Cerebellar cortex (tissue), 1 donor: ENCODE results near the gene USP46.

Experiments
- DNase-seq: peaks from one replicate; pipeline ENCODE4 v3.0.0-alpha.2; 2015; ENCODE audit warnings: low spot score

The USP46 gene

DNA sequence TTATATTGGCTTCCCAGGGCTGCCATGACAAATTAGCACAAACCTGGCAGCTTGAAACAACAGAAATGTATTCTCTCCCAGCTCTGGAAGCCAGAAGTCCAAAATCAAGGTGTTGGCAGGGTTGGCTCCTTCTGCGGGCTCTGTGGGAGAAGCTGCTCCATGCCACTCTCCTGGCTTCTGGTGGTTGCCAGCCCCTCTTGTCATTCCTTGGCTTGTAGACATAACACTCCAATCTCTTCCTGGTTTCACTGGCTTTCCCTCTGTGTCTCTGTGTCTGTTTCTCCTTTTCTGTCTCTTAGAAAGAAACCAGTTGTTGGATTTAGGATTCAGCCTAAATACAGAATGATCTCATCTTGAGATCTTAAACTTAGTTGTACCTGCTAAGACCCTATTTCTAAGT is 85.5 kb downstream of the USP46 start:
- DNase-seq, result no peak

GRCh38 chr4:52572936-52573485 is 86.1 kb downstream of the USP46 start:
- no peak for DNase-seq

DNA sequence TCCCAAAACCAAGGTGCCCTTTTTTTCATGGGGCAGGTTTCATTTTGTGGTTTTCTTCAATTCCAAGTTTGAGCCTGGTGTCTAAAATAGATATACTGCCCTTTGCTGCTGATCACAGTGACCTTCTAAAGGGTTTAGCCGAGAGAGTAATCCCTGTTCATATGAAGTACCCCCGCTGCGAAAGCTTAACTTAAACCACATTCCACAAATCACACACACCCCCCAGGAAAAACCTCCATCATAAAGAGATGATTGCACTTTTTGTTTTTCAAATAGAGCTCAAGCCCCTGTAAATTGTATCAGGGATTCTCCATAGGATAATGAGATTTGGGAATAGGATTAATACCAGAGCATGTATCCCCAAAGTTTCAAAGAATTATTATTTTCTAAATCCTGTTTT is 90.8 kb downstream of the USP46 start:
- no peak for DNase-seq

- DNase-seq, result no peak
These were observed 92.7 kb downstream of the USP46 start for GRCh38 chr4:52566136-52567031.

GRCh38 chr4:52560844-52561280 is 98.2 kb downstream of the USP46 start:
- no peak for DNase-seq

GRCh38 chr4:52555356-52555716 is 103.8 kb downstream of the USP46 start:
- DNase-seq, result no peak

GRCh38 chr4:52554612-52555355 is 104.3 kb downstream of the USP46 start:
- no peak for DNase-seq

- DNase-seq, result no peak
These were observed 106.3 kb downstream of the USP46 start for GRCh38 chr4:52552778-52553177.

DNA sequence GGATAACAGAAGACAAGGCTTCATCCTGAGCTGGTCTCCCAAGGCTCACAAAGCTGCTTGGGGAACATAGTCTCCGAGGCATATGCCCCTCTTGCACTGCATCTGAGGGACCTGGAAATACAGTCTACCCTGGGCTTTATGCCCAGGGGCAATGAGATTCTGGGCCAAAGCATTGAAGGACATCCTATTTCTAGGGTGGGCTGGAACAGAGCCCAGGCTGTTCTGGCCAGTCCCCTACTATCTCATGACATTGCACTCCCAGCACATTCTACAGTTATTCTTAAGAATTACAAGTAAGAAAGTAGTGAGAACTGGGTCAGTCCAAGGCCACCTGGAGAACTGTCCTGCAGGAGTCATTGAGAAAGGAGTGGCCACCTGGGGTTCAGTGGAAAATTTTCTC is 107.6 kb downstream of the USP46 start:
- no peak for DNase-seq

GRCh38 chr4:52550186-52550585 is 108.9 kb downstream of the USP46 start:
- no peak for DNase-seq

DNA sequence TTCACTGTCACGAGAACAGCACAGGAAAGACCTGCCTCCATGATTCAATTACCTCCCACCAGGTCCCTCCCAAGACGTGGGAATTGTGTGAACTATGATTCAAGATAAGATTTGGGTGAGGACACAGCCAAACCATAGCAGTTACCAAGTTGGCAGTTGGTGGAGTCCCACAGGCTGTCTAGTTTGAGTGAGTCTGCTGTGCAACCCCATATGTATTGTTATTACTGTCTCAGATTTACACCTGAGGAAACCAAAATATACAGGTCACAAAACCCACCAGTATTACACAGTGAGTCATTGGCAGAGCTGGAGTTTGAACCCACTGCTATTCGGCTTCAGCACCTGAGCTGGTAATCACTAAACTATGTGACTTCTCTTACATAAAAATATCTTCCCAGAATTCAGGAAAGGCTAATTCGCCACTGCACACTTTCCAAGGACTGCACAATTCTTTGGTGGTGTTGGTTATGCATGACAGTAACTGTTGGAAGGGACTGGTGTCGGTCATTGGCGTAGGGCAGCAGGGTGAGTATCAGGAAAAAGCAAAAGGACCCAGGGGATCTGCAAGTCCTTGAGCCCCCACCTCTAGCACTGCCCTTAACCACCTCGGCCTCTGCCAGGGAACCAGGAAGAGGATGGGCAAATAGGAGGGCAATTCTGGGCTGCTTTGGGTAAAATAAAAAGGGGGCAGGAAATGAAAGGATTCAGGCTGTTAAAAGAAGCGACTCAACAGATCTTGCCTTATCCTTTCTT is 110.1 kb downstream of the USP46 start:
- no peak for DNase-seq

DNA sequence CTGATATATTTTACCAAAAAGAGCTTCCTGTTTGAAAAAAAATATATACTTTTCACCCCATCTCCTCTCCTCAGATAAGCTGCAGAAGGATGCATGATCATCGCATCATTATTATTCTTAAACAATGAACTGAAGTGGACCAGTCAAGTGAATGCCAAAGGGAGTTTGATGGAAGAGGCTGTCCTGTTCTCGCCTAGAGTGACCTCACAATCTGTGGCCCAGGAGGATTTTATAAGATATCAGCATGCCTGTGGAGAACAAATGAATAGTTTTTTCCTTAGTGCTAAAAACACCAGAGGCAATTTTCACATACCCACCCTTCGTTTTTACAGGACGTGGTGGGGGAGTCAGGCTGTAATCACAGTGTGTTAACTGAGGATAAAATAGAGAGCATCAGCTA is 112.7 kb downstream of the USP46 start:
- DNase-seq, result peak; percentile 5

- DNase-seq, result peak; percentile 71
These were observed 113.7 kb downstream of the USP46 start for GRCh38 chr4:52545099-52546069.
